Osteocyte (in vitro differentiated cells): ENCODE data around the gene R3HDM1. TPM values are rescaled to one million over a fixed set of nuclear protein-coding genes. Genes with fewer than 3 reads are reported as not detected.
A peak's percentile ranks its signal among the peaks of the same experiment; 100 is the strongest.

Experiments
- DNase-seq: peaks from one replicate; pipeline ENCODE4 v3.0.0; 2021; ENCODE audit warnings: mixed read lengths; ENCODE audit not compliant: unreplicated experiment; ENCODE audit errors: extremely low spot score
- H3K27ac Mint-ChIP-seq: one replicate; pipeline ENCODE4 v1.8.0; 2021; ENCODE audit warnings: mild to moderate bottlenecking, mixed read lengths; ENCODE audit not compliant: unreplicated experiment
- H3K27me3 Mint-ChIP-seq: one replicate; pipeline ENCODE4 v1.8.0; 2021; ENCODE audit warnings: mixed read lengths; ENCODE audit not compliant: unreplicated experiment
- H3K36me3 Mint-ChIP-seq: one replicate; pipeline ENCODE4 v1.8.0; 2021; ENCODE audit warnings: mixed read lengths; ENCODE audit not compliant: unreplicated experiment
- H3K4me1 Mint-ChIP-seq: one replicate; pipeline ENCODE4 v1.8.0; 2021; ENCODE audit warnings: mixed read lengths; ENCODE audit not compliant: unreplicated experiment
- H3K4me3 Mint-ChIP-seq: one replicate; pipeline ENCODE4 v1.8.0; 2021; ENCODE audit warnings: mild to moderate bottlenecking, moderate library complexity, mixed read lengths; ENCODE audit not compliant: unreplicated experiment
- H3K9me3 Mint-ChIP-seq: one replicate; pipeline ENCODE4 v1.8.0; 2021; ENCODE audit warnings: mixed read lengths; ENCODE audit not compliant: unreplicated experiment
- total RNA-seq: library from RNA; stranded (reverse); gene quantifications from 2 replicates; pipeline ENCODE4 v1.2.1, GENCODE V29; 2021
- TF ChIP-seq, protein P1 (sequence below): fragments of 200-600 bp; sonication (generic); IDR thresholded peaks from 2 replicates; pipeline ENCODE4 v1.5.0; 2021; ENCODE audit warnings: antibody characterized with exemption, mild to moderate bottlenecking, moderate library complexity

The R3HDM1 gene
- total RNA-seq, 1 donor from 2014 or later: 35.0 TPM

DNA sequence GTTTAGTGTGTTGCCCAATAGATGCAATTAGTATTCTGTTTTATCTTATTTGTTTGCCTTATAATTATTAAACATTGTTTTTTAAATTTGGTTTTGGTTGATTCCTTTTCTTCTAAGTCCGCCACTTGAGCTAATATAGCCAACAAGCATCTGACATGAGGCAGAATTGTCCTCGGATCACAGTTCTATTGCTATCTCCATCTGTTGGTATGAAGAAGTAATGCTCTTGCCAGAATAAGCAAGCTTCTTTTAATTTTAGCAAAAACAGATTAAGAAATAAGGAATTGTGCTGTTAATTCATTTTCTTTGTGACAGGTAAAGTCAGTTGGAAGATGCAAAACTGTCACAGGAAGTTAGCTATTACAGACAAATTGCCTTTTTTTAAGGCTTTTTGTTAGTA is 54.3 kb downstream of the R3HDM1 start:
- Mint-ChIP-seq H3K9me3 (no peaks in the 10 kb centered on the region), H3K4me3 (no peak overlapping the region), H3K27ac (no peak overlapping the region), H3K27me3 (no peaks in the 10 kb centered on the region), H3K36me3 (no peaks in the 10 kb centered on the region), H3K4me1 (no peaks in the 10 kb centered on the region)
- no peak for DNase-seq
- TF ChIP-seq, protein P1, sequence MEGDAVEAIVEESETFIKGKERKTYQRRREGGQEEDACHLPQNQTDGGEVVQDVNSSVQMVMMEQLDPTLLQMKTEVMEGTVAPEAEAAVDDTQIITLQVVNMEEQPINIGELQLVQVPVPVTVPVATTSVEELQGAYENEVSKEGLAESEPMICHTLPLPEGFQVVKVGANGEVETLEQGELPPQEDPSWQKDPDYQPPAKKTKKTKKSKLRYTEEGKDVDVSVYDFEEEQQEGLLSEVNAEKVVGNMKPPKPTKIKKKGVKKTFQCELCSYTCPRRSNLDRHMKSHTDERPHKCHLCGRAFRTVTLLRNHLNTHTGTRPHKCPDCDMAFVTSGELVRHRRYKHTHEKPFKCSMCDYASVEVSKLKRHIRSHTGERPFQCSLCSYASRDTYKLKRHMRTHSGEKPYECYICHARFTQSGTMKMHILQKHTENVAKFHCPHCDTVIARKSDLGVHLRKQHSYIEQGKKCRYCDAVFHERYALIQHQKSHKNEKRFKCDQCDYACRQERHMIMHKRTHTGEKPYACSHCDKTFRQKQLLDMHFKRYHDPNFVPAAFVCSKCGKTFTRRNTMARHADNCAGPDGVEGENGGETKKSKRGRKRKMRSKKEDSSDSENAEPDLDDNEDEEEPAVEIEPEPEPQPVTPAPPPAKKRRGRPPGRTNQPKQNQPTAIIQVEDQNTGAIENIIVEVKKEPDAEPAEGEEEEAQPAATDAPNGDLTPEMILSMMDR: peak; percentile 29

DNA sequence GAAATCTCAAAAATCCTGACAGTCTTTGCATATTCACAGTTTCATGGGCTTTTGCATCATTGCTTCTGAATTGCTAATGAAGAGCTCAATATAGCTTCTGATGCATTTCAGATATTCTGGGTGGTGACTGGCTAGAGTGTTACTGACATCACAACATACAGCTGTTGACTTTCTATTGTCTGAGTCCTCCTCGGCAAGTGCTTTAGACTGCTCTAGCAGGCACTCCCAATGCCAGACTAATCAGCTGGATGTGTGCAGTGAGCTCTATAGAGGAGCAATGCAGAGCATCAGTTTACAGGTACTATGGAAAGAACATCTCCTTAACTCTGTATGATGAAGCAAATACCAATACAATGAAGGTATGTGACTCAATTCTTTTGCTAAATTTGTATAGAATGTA is 54.9 kb downstream of the R3HDM1 start:
- H3K4me1 Mint-ChIP-seq: no peaks in the 10 kb centered on the region
- no peak overlapping the region for H3K4me3 Mint-ChIP-seq

DNA sequence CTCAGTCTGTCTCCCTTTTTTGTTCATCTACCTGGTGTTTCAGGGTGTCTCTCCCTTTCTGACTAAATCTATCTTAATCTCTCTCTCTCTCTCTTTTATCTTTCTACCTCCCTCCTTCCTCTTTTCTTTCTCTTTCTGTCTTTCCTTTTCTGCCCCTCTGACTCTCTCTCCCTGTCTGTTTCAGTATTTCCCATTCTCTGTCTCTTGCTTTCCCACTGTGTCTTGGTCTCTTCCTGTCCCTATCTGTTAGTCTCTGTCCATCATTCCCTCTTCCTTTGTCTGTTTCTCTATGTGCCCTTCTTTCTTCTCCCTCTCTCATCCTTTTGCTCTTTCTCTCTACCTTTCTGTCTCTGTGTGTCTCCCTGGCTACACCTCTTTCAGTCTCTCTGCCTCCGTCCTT is 56.7 kb downstream of the R3HDM1 start:
- Mint-ChIP-seq H3K4me1 (no peaks in the 10 kb centered on the region), H3K4me3 (no peak overlapping the region), H3K36me3 (peaks cover 7% of the 10 kb centered on the region), H3K9me3 (peaks cover 7% of the 10 kb centered on the region), H3K27ac (no peak overlapping the region), H3K27me3 (no peaks in the 10 kb centered on the region)
- TF ChIP-seq, protein P1: no peak
- DNase-seq: no peak

More for the DNA sequence above, 54.9 kb downstream of the R3HDM1 start:
- H3K27ac Mint-ChIP-seq: no peak overlapping the region
- TF ChIP-seq, protein P1: no peak
- no peaks in the 10 kb centered on the region for H3K9me3 Mint-ChIP-seq
- no peaks in the 10 kb centered on the region for H3K36me3 Mint-ChIP-seq
- H3K27me3 Mint-ChIP-seq: no peaks in the 10 kb centered on the region
- DNase-seq: no peak

DNA sequence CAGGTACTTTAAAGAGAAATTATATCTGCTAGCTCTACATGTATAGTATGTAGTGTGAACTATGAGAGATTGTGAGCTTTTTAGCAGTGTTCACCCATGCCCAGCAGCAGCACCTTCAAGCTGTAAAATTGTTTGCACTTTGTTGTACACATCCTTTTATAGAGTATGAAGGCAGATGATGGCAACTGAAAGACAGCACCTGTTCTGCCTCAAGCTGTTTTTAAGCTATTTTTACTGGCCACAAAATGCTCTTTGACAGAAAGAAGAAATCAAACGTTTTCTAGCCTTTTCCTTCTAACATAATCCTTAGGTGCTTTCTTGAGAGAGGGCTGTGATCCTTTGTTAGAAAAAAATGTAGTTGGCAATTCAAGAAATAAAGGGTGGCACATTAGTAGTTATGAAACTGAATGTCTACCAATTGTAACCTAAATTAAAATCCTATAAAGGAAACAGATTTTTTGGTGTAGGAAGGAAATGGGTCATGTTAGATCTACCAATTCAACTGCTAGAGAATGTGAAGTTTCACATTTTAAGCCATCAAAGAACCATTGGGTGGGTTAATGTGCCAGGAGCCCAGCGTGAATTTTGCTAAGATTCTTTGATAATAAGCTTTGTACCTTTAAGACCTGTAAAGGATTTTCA is 59.5 kb downstream of the R3HDM1 start:
- DNase-seq: no peak
- peaks cover 7% of the 10 kb centered on the region for H3K9me3 Mint-ChIP-seq
- TF ChIP-seq, protein P1: no peak
- H3K27ac Mint-ChIP-seq: no peak overlapping the region
- H3K27me3 Mint-ChIP-seq: no peaks in the 10 kb centered on the region
- no peak overlapping the region for H3K4me3 Mint-ChIP-seq
- H3K4me1 Mint-ChIP-seq: no peaks in the 10 kb centered on the region
- peaks cover 10% of the 10 kb centered on the region for H3K36me3 Mint-ChIP-seq

DNA sequence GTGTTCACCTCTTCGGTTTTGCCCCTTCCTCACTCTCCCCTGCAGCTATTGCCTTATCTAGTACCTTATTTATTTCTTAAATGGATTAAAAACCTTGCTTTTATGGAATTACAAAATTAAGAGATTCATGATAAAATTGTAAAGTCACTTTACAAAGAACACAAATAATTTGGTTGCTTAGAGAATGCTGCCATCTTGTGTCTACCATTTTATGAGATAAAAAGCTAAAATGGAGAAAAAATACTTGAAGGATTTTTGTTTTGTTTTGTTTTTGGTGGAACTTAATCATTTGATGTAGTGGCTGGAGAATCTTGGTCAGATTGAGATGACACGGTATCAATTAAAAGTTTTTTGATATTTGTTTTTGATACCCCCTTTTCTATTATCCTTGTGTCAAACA is 69.6 kb downstream of the R3HDM1 start:
- no peak overlapping the region for H3K27ac Mint-ChIP-seq
- no peak for DNase-seq
- peaks cover 12% of the 10 kb centered on the region for H3K36me3 Mint-ChIP-seq
- H3K4me1 Mint-ChIP-seq: no peaks in the 10 kb centered on the region
- H3K4me3 Mint-ChIP-seq: no peak overlapping the region
- TF ChIP-seq, protein P1: peak; percentile 42
- H3K27me3 Mint-ChIP-seq: no peaks in the 10 kb centered on the region
- no peaks in the 10 kb centered on the region for H3K9me3 Mint-ChIP-seq
